ENCODE measurements around the gene PLXND1. TPM values are rescaled to one million over a fixed set of nuclear protein-coding genes. Genes with fewer than 3 reads are reported as not detected.

The PLXND1 gene
- total RNA-seq, 2 experiments from 2014 or later: 7.6 to 7.7 TPM

GRCh38 chr3:129575233-129575996 is 31.1 kb downstream of the PLXND1 start:
- CTCF ChIA-PET: no interaction called here
- POLR2A ChIA-PET: no interaction called here

GRCh38 chr3:129574206-129574605 is 32.3 kb downstream of the PLXND1 start:
- ChIA-PET CTCF (no interaction called here), POLR2A (no interaction called here)

- POLR2A ChIA-PET: no interaction called here
These were observed 33.0 kb downstream of the PLXND1 start for GRCh38 chr3:129573493-129573892.

GRCh38 chr3:129572603-129573002 is 33.9 kb downstream of the PLXND1 start:
- ChIA-PET CTCF (no interaction called here), POLR2A (no interaction called here)

More at GRCh38 chr3:129573493-129573892, 33.0 kb downstream of the PLXND1 start:
- CTCF ChIA-PET: no interaction called here

GRCh38 chr3:129571605-129572547 is 34.6 kb downstream of the PLXND1 start:
- POLR2A ChIA-PET: no interaction called here
- CTCF ChIA-PET: no interaction called here

GRCh38 chr3:129569856-129570255 is 36.6 kb downstream of the PLXND1 start:
- ChIA-PET CTCF (no interaction called here), POLR2A (no interaction called here)

GRCh38 chr3:129567939-129568338 is 38.5 kb downstream of the PLXND1 start:
- ChIA-PET POLR2A (no interaction called here), CTCF (no interaction called here)

GRCh38 chr3:129567176-129567705 is 39.2 kb downstream of the PLXND1 start:
- CTCF ChIA-PET: no interaction called here
- POLR2A ChIA-PET: no interaction called here

GRCh38 chr3:129565902-129566301 is 40.6 kb downstream of the PLXND1 start:
- POLR2A ChIA-PET: no interaction called here
- CTCF ChIA-PET: no interaction called here

GRCh38 chr3:129564981-129565644 is 41.4 kb downstream of the PLXND1 start:
- ChIA-PET CTCF (no interaction called here), POLR2A (no interaction called here)

- CTCF ChIA-PET: no interaction called here
- POLR2A ChIA-PET: no interaction called here
These were observed 42.5 kb downstream of the PLXND1 start for GRCh38 chr3:129563850-129564535.

GRCh38 chr3:129563332-129563731 is 43.1 kb downstream of the PLXND1 start:
- CTCF ChIA-PET: no interaction called here
- POLR2A ChIA-PET: no interaction called here

GRCh38 chr3:129562803-129563202 is 43.7 kb downstream of the PLXND1 start:
- POLR2A ChIA-PET: no interaction called here
- CTCF ChIA-PET: no interaction called here

- POLR2A ChIA-PET: no interaction called here
- CTCF ChIA-PET: no interaction called here
These were observed 44.7 kb downstream of the PLXND1 start for GRCh38 chr3:129561619-129562248.

GRCh38 chr3:129560911-129561594 is 45.4 kb downstream of the PLXND1 start:
- CTCF ChIA-PET: no interaction called here
- POLR2A ChIA-PET: no interaction called here

GRCh38 chr3:129560269-129560787 is 46.1 kb downstream of the PLXND1 start:
- ChIA-PET POLR2A (no interaction called here), CTCF (no interaction called here)

GRCh38 chr3:129559565-129560079 is 46.9 kb downstream of the PLXND1 start:
- CTCF ChIA-PET: no interaction called here

GRCh38 chr3:129558772-129559564 is 47.5 kb downstream of the PLXND1 start:
- CTCF ChIA-PET: no interaction called here
- POLR2A ChIA-PET: no interaction called here

More at GRCh38 chr3:129559565-129560079, 46.9 kb downstream of the PLXND1 start:
- POLR2A ChIA-PET: no interaction called here
